Esophagus (tissue), 2 donors: ENCODE data around the gene APBA3. TPM values are rescaled to one million over a fixed set of nuclear protein-coding genes. Genes with fewer than 3 reads are reported as not detected.
A peak's percentile ranks its signal among the peaks of the same experiment; 100 is the strongest.

ENCODE experiments used
- H3K27ac ChIP-seq, 2 donors: one replicate each; pipeline ENCODE4 v1.5.1; 2013; ENCODE audit warnings: low read depth in 2 of 2, mild to moderate bottlenecking in 2 of 2, inconsistent platforms in 1 of 2, low read length in 1 of 2, moderate library complexity in 1 of 2
- H3K27me3 ChIP-seq, 2 donors: one replicate each; pipeline ENCODE4 v1.6.1; 2013; ENCODE audit warnings: low read length in 2 of 2, control low read depth in 1 of 2, mild to moderate bottlenecking in 1 of 2; ENCODE audit not compliant: insufficient read depth in 2 of 2, control insufficient read depth in 1 of 2
- H3K36me3 ChIP-seq, 2 donors: one replicate each; pipeline ENCODE4 v1.6.1; 2013; ENCODE audit warnings: low read length in 1 of 2; ENCODE audit not compliant: control insufficient read depth in 2 of 2, insufficient read depth in 2 of 2
- H3K4me1 ChIP-seq, 2 donors: one replicate each; pipeline ENCODE4 v1.6.1; 2013; ENCODE audit warnings: low read length in 1 of 2; ENCODE audit not compliant: control insufficient read depth in 2 of 2, insufficient read depth in 2 of 2
- H3K4me3 ChIP-seq, 2 donors: one replicate each; pipeline ENCODE4 v1.5.1; 2013; ENCODE audit warnings: low read length in 2 of 2, mild to moderate bottlenecking in 2 of 2, low read depth in 1 of 2, moderate library complexity in 1 of 2
- H3K9me3 ChIP-seq, 2 donors: one replicate each; pipeline ENCODE4 v1.6.1; 2013; ENCODE audit warnings: mild to moderate bottlenecking in 2 of 2, low read depth in 1 of 2, low read length in 1 of 2, moderate library complexity in 1 of 2; ENCODE audit not compliant: control insufficient read depth in 2 of 2, insufficient read depth in 1 of 2
- WGBS, 2 donors: extraction: QIAGEN DNeasy Blood & Tissue Kit; methylation state at CpG; one replicate each; pipeline ENCODE4 v1.1.7; 2013; 5-methylcytosine and 5-hydroxymethylcytosine counted together
- polyA plus RNA-seq, 2 donors: library from polyadenylated mRNA; stranded (reverse); fragments of 200-250 nt; gene quantifications; one replicate each; pipeline ENCODE4 v1.2.3, GENCODE V29; 2013
- donor health status: healthy with polysubstance abuse.
- donor health status: Bipolar disorder and iron deficiency.

APBA3 gene
- polyA plus RNA-seq, 2 donors: 12.1 to 16.3 TPM

- peaks cover 0 to 6% of the 10 kb centered on the region in 2 donors for H3K4me1 ChIP-seq
- H3K4me3 ChIP-seq: no peak overlapping the region
- WGBS, 2 donors: 70 to 76% methylated on average over 6 of the region's 6 CpGs
- no peaks in the 10 kb centered on the region for H3K36me3 ChIP-seq
- peaks cover 0 to 8% of the 10 kb centered on the region in 2 donors for H3K9me3 ChIP-seq
- H3K27ac ChIP-seq: no peak overlapping the region
- no peaks in the 10 kb centered on the region for H3K27me3 ChIP-seq
These were observed 28.8 kb upstream of the APBA3 start for GRCh38 chr19:3790209-3790734.

- 47 to 49% methylated on average over 15 of the region's 16 CpGs for WGBS, 2 donors
- H3K4me1 ChIP-seq: peaks cover 4 to 9% of the 10 kb centered on the region in 2 donors
- H3K9me3 ChIP-seq: peaks cover 0 to 8% of the 10 kb centered on the region in 2 donors
- H3K4me3 ChIP-seq: no peak overlapping the region
- H3K27ac ChIP-seq: no peak overlapping the region
- H3K27me3 ChIP-seq: no peaks in the 10 kb centered on the region
- no peaks in the 10 kb centered on the region for H3K36me3 ChIP-seq
These were observed 27.7 kb upstream of the APBA3 start for GRCh38 chr19:3788996-3789778.

GRCh38 chr19:3785938-3786824 lies 24.7 kb upstream of the APBA3 start, which contains the start of gene MATK:
MATK (minus strand) TSS chr19:3786381; CDS start chr19:3785135, 1,246 bp downstream.
- peaks cover 4 to 9% of the 10 kb centered on the region in 2 donors for H3K4me1 ChIP-seq
- H3K36me3 ChIP-seq: no peaks in the 10 kb centered on the region
- no peak within 1 kb of the TSS for H3K27ac ChIP-seq
- H3K4me3 ChIP-seq: peak within 1 kb of the TSS; percentile 41 to 55
- peaks cover 16 to 26% of the 10 kb centered on the region in 2 donors for H3K9me3 ChIP-seq
- 5 to 6% methylated on average over 66 to 101 of the region's 101 CpGs for WGBS, 2 donors
- no peaks in the 10 kb centered on the region for H3K27me3 ChIP-seq

- no peak overlapping the region for H3K27ac ChIP-seq
These were observed 24.0 kb upstream of the APBA3 start for GRCh38 chr19:3785451-3785937.

GRCh38 chr19:3784607-3785450 lies 23.3 kb upstream of the APBA3 start:
- Histone ChIP-seq H3K36me3 (no peaks in the 10 kb centered on the region), H3K4me1 (peaks cover 4 to 9% of the 10 kb centered on the region in 2 donors), H3K27me3 (no peaks in the 10 kb centered on the region), H3K4me3 (peak overlapping the region; percentile 41 to 55), H3K27ac (no peak overlapping the region), H3K9me3 (peaks cover 16 to 25% of the 10 kb centered on the region in 2 donors)
- 22 to 27% methylated on average over 25 of the region's 25 CpGs for WGBS, 2 donors

More at GRCh38 chr19:3785451-3785937, 24.0 kb upstream of the APBA3 start:
- Histone ChIP-seq H3K4me3 (peak overlapping the region; percentile 41 to 55), H3K4me1 (peaks cover 4 to 9% of the 10 kb centered on the region in 2 donors), H3K9me3 (peaks cover 16 to 25% of the 10 kb centered on the region in 2 donors), H3K27me3 (no peaks in the 10 kb centered on the region), H3K36me3 (no peaks in the 10 kb centered on the region)
- WGBS, 2 donors: 1 to 2% methylated on average over 38 to 47 of the region's 47 CpGs

GRCh38 chr19:3783660-3784584 lies 22.4 kb upstream of the APBA3 start:
- Histone ChIP-seq H3K27me3 (no peaks in the 10 kb centered on the region), H3K4me1 (peaks cover 4 to 9% of the 10 kb centered on the region in 2 donors), H3K27ac (no peak overlapping the region), H3K36me3 (no peaks in the 10 kb centered on the region), H3K4me3 (no peak overlapping the region), H3K9me3 (peaks cover 16 to 25% of the 10 kb centered on the region in 2 donors)
- 72 to 78% methylated on average over 48 to 49 of the region's 49 CpGs for WGBS, 2 donors

GRCh38 chr19:3782903-3783302 lies 21.4 kb upstream of the APBA3 start:
- H3K27me3 ChIP-seq: no peaks in the 10 kb centered on the region
- peaks cover 4 to 9% of the 10 kb centered on the region in 2 donors for H3K4me1 ChIP-seq
- no peak overlapping the region for H3K27ac ChIP-seq
- no peak overlapping the region for H3K4me3 ChIP-seq
- peaks cover 16 to 25% of the 10 kb centered on the region in 2 donors for H3K9me3 ChIP-seq
- no peaks in the 10 kb centered on the region for H3K36me3 ChIP-seq
- 90 to 92% methylated on average over 12 to 13 of the region's 13 CpGs for WGBS, 2 donors

- Histone ChIP-seq H3K4me3 (no peak overlapping the region), H3K4me1 (peaks cover 4 to 9% of the 10 kb centered on the region in 2 donors), H3K9me3 (peaks cover 16 to 25% of the 10 kb centered on the region in 2 donors), H3K36me3 (no peaks in the 10 kb centered on the region), H3K27me3 (no peaks in the 10 kb centered on the region), H3K27ac (no peak overlapping the region)
- 89 to 92% methylated on average over 1 of the region's 1 CpG for WGBS, 2 donors
These were observed 20.8 kb upstream of the APBA3 start for GRCh38 chr19:3782330-3782729.
